ENCODE results near the gene EIF2D. TPM values are rescaled to one million over a fixed set of nuclear protein-coding genes. Genes with fewer than 3 reads are reported as not detected.
A peak's percentile ranks its signal among the peaks of the same experiment; 100 is the strongest.
"Not testable (repeated sequence)": the region's sequence is repeated elsewhere in the genome, so short reads cannot be mapped to it uniquely, and the experiment has no call there.

Gene EIF2D
- polyA plus RNA-seq, 3 donors, result 77.1 to 97.2 (median 89.5) TPM

GRCh38 chr1:206643118-206643698 is 30.9 kb upstream of the EIF2D start:
- no peak for DNase-seq

GRCh38 chr1:206642074-206642473 is 29.8 kb upstream of the EIF2D start:
- not testable (repeated sequence) for DNase-seq

- no peak for DNase-seq
Measured at GRCh38 chr1:206637605-206638004, 25.3 kb upstream of the EIF2D start.

GRCh38 chr1:206636671-206637070 is 24.4 kb upstream of the EIF2D start:
- DNase-seq, result no peak

GRCh38 chr1:206635978-206636345 is 23.7 kb upstream of the EIF2D start:
- DNase-seq, result no peak

GRCh38 chr1:206635080-206635977 is 23.1 kb upstream of the EIF2D start, which contains the start of gene DYRK3:
TSS of gene DYRK3 (plus strand) at chr1:206635536. CDS start at chr1:206635704, 168 bp downstream.
- DNase-seq, result peak; percentile 86

- DNase-seq, result peak; percentile 88
Measured at GRCh38 chr1:206634365-206635079, 22.3 kb upstream of the EIF2D start.

- no peak for DNase-seq
Measured at GRCh38 chr1:206633708-206634121, 21.4 kb upstream of the EIF2D start.

- peak; percentile 83 for DNase-seq
Measured at GRCh38 chr1:206631085-206631509, 18.8 kb upstream of the EIF2D start.

- DNase-seq, result no peak
Measured at GRCh38 chr1:206628916-206629315, 16.7 kb upstream of the EIF2D start.

GRCh38 chr1:206626396-206626795 is 14.1 kb upstream of the EIF2D start:
- not testable (repeated sequence) for DNase-seq

- no peak for DNase-seq
Measured at GRCh38 chr1:206609229-206609991, 2.9 kb downstream of the EIF2D start.

GRCh38 chr1:206608108-206608698 is 4.1 kb downstream of the EIF2D start:
- DNase-seq, result no peak

GRCh38 chr1:206606867-206607266 is 5.4 kb downstream of the EIF2D start:
- DNase-seq, result no peak

GRCh38 chr1:206604861-206605260 is 7.4 kb downstream of the EIF2D start:
- no peak for DNase-seq

GRCh38 chr1:206600527-206600926 is 11.7 kb downstream of the EIF2D start:
- no peak for DNase-seq

- DNase-seq, result no peak
Measured at GRCh38 chr1:206596319-206596666, 16.0 kb downstream of the EIF2D start.

- no peak for DNase-seq
Measured at GRCh38 chr1:206595581-206596318, 16.5 kb downstream of the EIF2D start.

- DNase-seq, result no peak
Measured at GRCh38 chr1:206593351-206593925, 18.8 kb downstream of the EIF2D start.

GRCh38 chr1:206591696-206592095 is 20.6 kb downstream of the EIF2D start:
- DNase-seq, result no peak
